ENCODE measurements around the gene PRSS50. TPM values are rescaled to one million over a fixed set of nuclear protein-coding genes. Genes with fewer than 3 reads are reported as not detected.
"Not testable (repeated sequence)": the region's sequence is repeated elsewhere in the genome, so short reads cannot be mapped to it uniquely, and the experiment has no call there.

The PRSS50 gene
- total RNA-seq, 2 experiments from 2014 or later = not detected

GRCh38 chr3:46739565-46739964, 21.9 kb upstream of the PRSS50 start:
- H3K4me3 Mint-ChIP-seq; DNase-seq; H3K36me3 Mint-ChIP-seq; H3K4me1 Mint-ChIP-seq (ENCODE audit: low read depth); H3K27me3 Mint-ChIP-seq; intact Hi-C loops (cut with micrococcal nuclease); CTCF ChIA-PET; H3K9me3 Mint-ChIP-seq; H3K27ac Mint-ChIP-seq; POLR2A ChIA-PET: not testable (repeated sequence)

DNA sequence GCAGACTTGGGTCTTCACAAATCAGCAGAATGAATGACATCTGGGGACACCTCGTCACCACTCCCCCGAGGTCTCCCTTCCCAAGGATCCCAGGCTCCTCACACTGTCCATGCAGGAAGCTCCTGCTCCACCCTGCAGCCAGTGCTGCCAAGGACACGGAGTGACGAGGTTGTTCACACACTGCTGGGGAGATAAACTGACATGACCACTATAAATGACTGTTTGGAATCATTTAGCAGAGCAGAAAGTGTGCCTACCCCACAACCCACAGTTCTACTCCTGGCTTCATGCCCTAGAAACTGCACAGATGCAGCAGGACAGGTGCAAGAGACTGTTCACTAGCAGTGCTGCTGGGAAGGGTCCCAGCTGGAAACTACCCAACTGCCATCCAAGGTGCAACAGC, 19.7 kb upstream of the PRSS50 start:
- Mint-ChIP-seq H3K36me3 (no peaks in the 10 kb centered on the region), H3K27ac (no peak overlapping the region), H3K27me3 (peaks cover 6% of the 10 kb centered on the region), H3K4me3 (no peak overlapping the region), H3K9me3 (no peaks in the 10 kb centered on the region), H3K4me1 (ENCODE audit: low read depth) (no peaks in the 10 kb centered on the region)
- ChIA-PET POLR2A (no interaction called here), CTCF (interaction anchor here (1.1 kb wide), 1 partner anchor 107 kb away, joined by 3 read pairs; no protein-coding TSS in a partner anchor)
- intact Hi-C loops (cut with micrococcal nuclease) = no loop called here
- no peak for DNase-seq

DNA sequence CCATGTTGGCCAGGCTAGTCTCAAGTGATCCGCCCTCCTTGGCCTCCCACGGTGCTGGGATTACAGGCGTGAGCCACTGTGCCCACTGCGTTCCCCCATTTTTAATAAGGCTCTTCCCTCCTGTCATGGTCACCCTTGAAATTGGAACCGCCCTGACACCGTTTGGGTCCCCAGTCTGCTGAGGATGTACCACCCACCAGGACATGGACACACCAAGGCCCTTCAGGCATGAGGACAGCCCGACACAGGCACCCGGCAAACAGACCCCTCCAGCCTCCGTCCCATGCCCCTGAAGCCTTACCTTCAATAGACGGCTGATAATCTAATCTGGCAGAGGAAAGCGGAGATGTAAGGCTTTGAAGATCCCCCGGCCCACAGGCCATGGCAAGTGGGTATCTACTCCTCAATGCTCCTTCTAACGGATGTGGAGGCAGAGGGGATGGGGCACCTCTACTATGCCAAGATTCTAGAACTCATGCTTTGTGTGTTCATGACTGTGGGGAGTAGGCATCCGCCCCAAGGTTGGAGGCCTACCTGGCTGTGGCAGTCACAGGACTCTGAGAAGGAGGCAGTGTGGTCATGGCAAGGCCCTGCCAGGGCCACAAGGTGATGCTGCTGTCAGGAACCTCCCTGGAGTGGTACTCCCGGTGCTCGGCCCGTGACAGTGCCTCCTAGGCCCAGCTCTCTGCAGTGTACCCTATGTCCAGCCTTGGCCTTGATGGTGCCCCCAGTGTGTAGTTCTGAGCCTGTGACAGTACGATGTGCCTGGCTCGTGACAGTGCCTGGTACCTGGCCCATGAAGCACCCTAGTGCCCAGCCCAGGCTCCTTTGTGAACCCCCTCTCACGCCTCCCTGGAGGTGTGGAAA, 18.6 kb upstream of the PRSS50 start:
- H3K27me3 Mint-ChIP-seq = peaks cover 7% of the 10 kb centered on the region
- POLR2A ChIA-PET = no interaction called here
- no peak overlapping the region for H3K27ac Mint-ChIP-seq

GRCh38 chr3:46734773-46735172, 17.1 kb upstream of the PRSS50 start:
- no peaks in the 10 kb centered on the region for H3K36me3 Mint-ChIP-seq
- ChIA-PET POLR2A (no interaction called here), CTCF (no interaction called here)
- no peaks in the 10 kb centered on the region for H3K4me1 Mint-ChIP-seq (ENCODE audit: low read depth)
- no peak overlapping the region for H3K27ac Mint-ChIP-seq
- peaks cover 7% of the 10 kb centered on the region for H3K27me3 Mint-ChIP-seq
- no peaks in the 10 kb centered on the region for H3K9me3 Mint-ChIP-seq
- no peak for DNase-seq
- no peak overlapping the region for H3K4me3 Mint-ChIP-seq
- intact Hi-C loops (cut with micrococcal nuclease) = no loop called here

More for the DNA sequence above, 18.6 kb upstream of the PRSS50 start:
- CTCF ChIA-PET = no interaction called here
- no peaks in the 10 kb centered on the region for H3K4me1 Mint-ChIP-seq (ENCODE audit: low read depth)
- H3K9me3 Mint-ChIP-seq = no peaks in the 10 kb centered on the region
- H3K4me3 Mint-ChIP-seq = no peak overlapping the region
- H3K36me3 Mint-ChIP-seq = no peaks in the 10 kb centered on the region
- no peak for DNase-seq
- intact Hi-C loops (cut with micrococcal nuclease) = no loop called here

- peaks cover 7% of the 10 kb centered on the region for H3K27me3 Mint-ChIP-seq
- intact Hi-C loops (cut with micrococcal nuclease) = no loop called here
- ChIA-PET POLR2A (no interaction called here), CTCF (no interaction called here)
- no peaks in the 10 kb centered on the region for H3K9me3 Mint-ChIP-seq
- DNase-seq = no peak
- H3K4me3 Mint-ChIP-seq = no peak overlapping the region
- H3K4me1 Mint-ChIP-seq (ENCODE audit: low read depth) = no peaks in the 10 kb centered on the region
- no peaks in the 10 kb centered on the region for H3K36me3 Mint-ChIP-seq
- no peak overlapping the region for H3K27ac Mint-ChIP-seq
Observed at GRCh38 chr3:46733026-46733800, 15.5 kb upstream of the PRSS50 start.

GRCh38 chr3:46731795-46732194, 14.1 kb upstream of the PRSS50 start:
- POLR2A ChIA-PET = no interaction called here
- Mint-ChIP-seq H3K4me3 (no peak overlapping the region), H3K9me3 (no peaks in the 10 kb centered on the region), H3K4me1 (ENCODE audit: low read depth) (no peaks in the 10 kb centered on the region), H3K36me3 (no peaks in the 10 kb centered on the region), H3K27me3 (peaks cover 9% of the 10 kb centered on the region), H3K27ac (no peak overlapping the region)
- intact Hi-C loops (cut with micrococcal nuclease) = no loop called here
- CTCF ChIA-PET = no interaction called here
- no peak for DNase-seq

DNA sequence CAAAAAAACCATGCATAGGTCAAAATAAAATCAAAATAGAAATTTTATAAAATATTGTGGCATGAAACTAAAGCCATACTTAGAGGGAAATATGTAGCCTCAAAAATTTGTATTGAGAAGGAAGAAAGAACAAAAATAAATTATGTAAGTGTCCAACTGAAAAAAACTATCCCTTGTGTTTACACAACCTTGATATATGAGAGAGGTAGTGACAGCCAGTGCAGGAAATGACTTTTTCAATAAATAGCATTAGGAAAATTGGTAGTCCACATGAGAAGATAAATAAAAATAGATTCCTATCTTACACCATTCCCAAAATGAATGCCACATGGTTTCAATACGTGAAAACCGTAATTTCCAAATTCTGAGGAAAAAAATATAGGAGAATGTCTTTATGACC, 13.2 kb upstream of the PRSS50 start:
- no peak for DNase-seq
- Mint-ChIP-seq H3K4me3 (no peak overlapping the region), H3K27ac (no peak overlapping the region), H3K4me1 (ENCODE audit: low read depth) (no peaks in the 10 kb centered on the region), H3K27me3 (peaks cover 7% of the 10 kb centered on the region), H3K9me3 (no peaks in the 10 kb centered on the region), H3K36me3 (no peaks in the 10 kb centered on the region)
- ChIA-PET POLR2A (no interaction called here), CTCF (no interaction called here)
- intact Hi-C loops (cut with micrococcal nuclease) = no loop called here

DNA sequence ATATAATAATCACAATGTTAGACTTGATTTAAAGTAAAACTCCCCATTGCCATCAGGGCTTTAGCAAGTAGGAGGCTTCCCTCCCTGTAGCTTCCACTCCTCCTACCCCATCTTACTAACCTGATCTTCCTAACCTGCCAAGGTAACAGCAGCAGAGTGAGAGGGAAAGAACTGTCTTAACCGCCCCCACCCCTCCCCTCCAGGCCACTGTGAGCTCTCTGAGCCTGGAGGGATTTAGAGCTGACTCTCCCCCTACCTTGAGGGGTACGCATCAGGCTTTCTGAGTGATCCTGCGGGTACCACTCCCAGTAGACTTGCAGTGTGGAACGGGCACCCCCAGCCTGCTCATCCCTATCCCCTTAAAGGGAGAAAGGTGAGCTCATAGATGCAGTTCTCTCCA, 11.4 kb upstream of the PRSS50 start:
- Mint-ChIP-seq H3K9me3 (no peaks in the 10 kb centered on the region), H3K27me3 (peaks cover 7% of the 10 kb centered on the region), H3K27ac (no peak overlapping the region), H3K4me1 (ENCODE audit: low read depth) (peaks cover 3% of the 10 kb centered on the region), H3K4me3 (no peak overlapping the region), H3K36me3 (no peaks in the 10 kb centered on the region)
- intact Hi-C loops (cut with micrococcal nuclease) = no loop called here
- no peak for DNase-seq
- POLR2A ChIA-PET = no interaction called here
- CTCF ChIA-PET = no interaction called here

DNA sequence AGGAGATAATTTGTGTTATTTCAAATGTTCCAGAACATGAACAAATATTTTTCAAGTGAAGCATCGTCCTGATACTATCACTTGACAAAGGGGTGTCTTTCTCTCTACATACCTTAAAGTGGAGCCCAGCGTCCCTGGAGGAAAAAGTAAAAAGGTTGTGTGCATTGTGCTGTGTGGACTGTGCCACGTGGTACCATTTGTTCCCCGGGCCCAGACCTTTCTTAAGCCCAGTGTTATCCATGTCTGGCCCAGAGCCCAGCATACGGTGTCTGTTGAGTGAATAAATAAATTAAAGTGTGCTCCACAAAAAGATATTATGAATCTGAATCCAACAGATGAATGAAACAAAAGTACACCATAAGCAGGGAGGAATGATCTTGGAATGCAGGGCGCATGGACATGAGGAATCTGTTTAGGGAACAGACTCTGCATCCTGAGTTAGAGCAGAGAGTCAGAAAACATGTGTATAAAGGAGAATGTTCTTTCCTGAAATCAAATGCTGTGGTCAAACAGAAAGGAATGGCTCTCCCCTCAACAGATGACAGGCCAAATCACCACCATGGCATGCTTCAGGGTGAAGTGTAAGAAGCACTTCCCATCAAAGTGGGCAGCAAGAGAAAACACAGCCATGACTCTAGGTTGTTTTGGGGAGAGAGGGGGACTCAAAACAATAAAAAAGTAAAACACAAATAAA, 8.1 kb upstream of the PRSS50 start:
- Mint-ChIP-seq H3K9me3 (no peaks in the 10 kb centered on the region), H3K4me3 (no peak overlapping the region), H3K4me1 (ENCODE audit: low read depth) (peaks cover 3% of the 10 kb centered on the region), H3K36me3 (no peaks in the 10 kb centered on the region), H3K27me3 (peaks cover 6% of the 10 kb centered on the region), H3K27ac (no peak overlapping the region)
- intact Hi-C loops (cut with micrococcal nuclease) = no loop called here
- ChIA-PET POLR2A (no interaction called here), CTCF (no interaction called here)
- DNase-seq = no peak

DNA sequence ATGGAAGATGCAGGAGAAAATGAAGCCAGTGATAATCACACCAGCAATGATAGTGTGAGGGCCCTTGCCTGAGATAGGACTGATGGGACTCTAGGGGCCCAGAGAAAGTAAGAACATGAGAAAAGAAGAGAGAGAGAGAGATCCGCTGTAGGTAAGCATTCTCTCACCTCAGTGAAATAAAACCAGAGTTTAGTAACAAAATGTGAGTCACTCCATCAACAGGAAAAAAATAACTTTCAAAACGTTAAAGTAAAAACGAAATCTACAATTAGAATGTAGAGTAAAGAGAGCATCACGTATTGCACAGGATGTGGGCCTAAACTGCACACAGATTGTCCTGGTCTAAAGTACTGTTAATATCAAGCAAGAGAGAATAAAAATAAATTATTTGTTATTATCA, 6.8 kb upstream of the PRSS50 start:
- intact Hi-C loops (cut with micrococcal nuclease) = no loop called here
- H3K36me3 Mint-ChIP-seq = no peaks in the 10 kb centered on the region
- no peak overlapping the region for H3K4me3 Mint-ChIP-seq
- H3K27me3 Mint-ChIP-seq = peaks cover 6% of the 10 kb centered on the region
- POLR2A ChIA-PET = no interaction called here
- CTCF ChIA-PET = no interaction called here
- no peaks in the 10 kb centered on the region for H3K9me3 Mint-ChIP-seq
- no peak overlapping the region for H3K27ac Mint-ChIP-seq
- H3K4me1 Mint-ChIP-seq (ENCODE audit: low read depth) = peaks cover 3% of the 10 kb centered on the region
- DNase-seq = peak; percentile 7

GRCh38 chr3:46722443-46722842, 4.8 kb upstream of the PRSS50 start:
- Mint-ChIP-seq H3K36me3 (no peaks in the 10 kb centered on the region), H3K4me1 (ENCODE audit: low read depth) (peaks cover 3% of the 10 kb centered on the region), H3K9me3 (no peaks in the 10 kb centered on the region), H3K4me3 (no peak overlapping the region), H3K27ac (no peak overlapping the region), H3K27me3 (peaks cover 5% of the 10 kb centered on the region)
- intact Hi-C loops (cut with micrococcal nuclease) = no loop called here
- ChIA-PET POLR2A (no interaction called here), CTCF (no interaction called here)
- peak; percentile 5 for DNase-seq

DNA sequence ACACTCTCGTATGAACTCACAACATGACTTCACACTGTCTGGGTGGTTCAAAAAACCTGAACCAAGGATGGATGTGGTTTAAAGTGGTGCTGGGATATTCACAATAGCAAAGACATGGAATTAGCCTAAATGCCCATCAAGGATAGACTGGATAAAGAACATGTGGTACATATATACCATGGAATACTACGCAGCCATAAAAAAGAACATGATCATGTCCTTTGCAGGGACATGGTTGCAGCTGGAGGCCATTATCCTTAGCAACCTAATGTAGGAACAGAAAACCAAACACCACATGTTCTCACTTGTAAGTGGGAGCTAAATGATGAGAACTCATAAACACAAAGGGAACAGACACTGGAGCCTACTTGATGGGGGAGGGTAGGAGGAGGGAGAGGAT, 3.3 kb upstream of the PRSS50 start:
- intact Hi-C loops (cut with micrococcal nuclease) = no loop called here
- Mint-ChIP-seq H3K27me3 (peaks cover 5% of the 10 kb centered on the region), H3K9me3 (no peaks in the 10 kb centered on the region), H3K27ac (no peak overlapping the region), H3K36me3 (no peaks in the 10 kb centered on the region), H3K4me3 (no peak overlapping the region), H3K4me1 (ENCODE audit: low read depth) (peaks cover 3% of the 10 kb centered on the region)
- POLR2A ChIA-PET = no interaction called here
- CTCF ChIA-PET = interaction anchor here (1.0 kb wide), 1 partner anchor 26 kb away, joined by 3 read pairs; no protein-coding TSS in a partner anchor
- DNase-seq = no peak

Measured in activated CD4-positive, alpha-beta memory T cell treated with anti-CD3 and anti-CD28 coated beads for 36 hours (primary cell).